Smooth muscle cell of the pulmonary artery (primary cell): ENCODE data around the gene EXD1. TPM values are rescaled to one million over a fixed set of nuclear protein-coding genes. Genes with fewer than 3 reads are reported as not detected.

ENCODE experiments used
- total RNA-seq: library from RNA; depleted of rRNA; stranded (reverse); fragments of >200 nt; gene quantifications from 2 replicates; pipeline ENCODE4 v1.2.3, GENCODE V29; 2014

The EXD1 gene
- total RNA-seq = not detected in 2 replicates

GRCh38 chr15:41230650-41231421, at the start of gene EXD1, which contains the start of gene CHP1:
Gene EXD1, minus strand, starts transcription at chr15:41230757. Its CDS starts 4,182 bp downstream, at chr15:41226575.
Gene CHP1, plus strand, starts transcription at chr15:41231268. Its CDS starts 115 bp downstream, at chr15:41231383.

Other genes starting within 250 kb of the EXD1 start
- 24.1 and 33.2 TPM in 2 replicates for gene INO80, start 114.5 kb downstream of the EXD1 start, total RNA-seq
- gene CHP1, start 511 bp upstream of the EXD1 start, total RNA-seq = 64.0 and 73.2 TPM in 2 replicates
- gene OIP5, start 101.8 kb upstream of the EXD1 start, total RNA-seq = 0.56 and 2.0 TPM in 2 replicates
- gene NUSAP1, start 102.1 kb upstream of the EXD1 start, total RNA-seq = 10.1 and 23.7 TPM in 2 replicates
- 16.1 and 19.5 TPM in 2 replicates for gene NDUFAF1, start 171.7 kb upstream of the EXD1 start, total RNA-seq
- 12.1 and 13.5 TPM in 2 replicates for gene RTF1, start 186.3 kb upstream of the EXD1 start, total RNA-seq